ENCODE results near the gene ADAMTSL3. TPM values are rescaled to one million over a fixed set of nuclear protein-coding genes. Genes with fewer than 3 reads are reported as not detected.

ADAMTSL3 gene
- total and polyA plus RNA-seq, 2 of the 8 experiments (the other 6 are each of a cell fraction or from before 2014, with no cell fraction given), result 0.35 to 1.4 TPM

GRCh38 chr15:83809345-83809744 is 155.4 kb downstream of the ADAMTSL3 start:
- Histone ChIP-seq H2AK5ac (ENCODE audit: low read depth, low read length) (no peak overlapping the region), H3K14ac (ENCODE audit: insufficient read length) (no peak overlapping the region), H2BK120ac (replicated peaks; ENCODE audit: low read depth, low read length) (no peak overlapping the region), H3K36me3 (ENCODE audit: control insufficient read depth in 2 of 4, insufficient read depth in 4 of 4, low read length in 3 of 4) (no peaks in the 10 kb centered on the region), H4K8ac (ENCODE audit: extremely low read depth, insufficient read depth, low read length) (no peak overlapping the region), H3K27ac (ENCODE audit: low read depth, low read length) (no peak overlapping the region), H3K4me2 (ENCODE audit: insufficient read depth in 1 of 2, low read depth in 2 of 2, low read length in 2 of 2) (no peak overlapping the region), H3K9me3 (ENCODE audit: insufficient read depth in 2 of 2, low read depth in 1 of 2, low read length in 1 of 2) (no peaks in the 10 kb centered on the region), H3K4me3 (ENCODE audit: extremely low read depth in 1 of 4, insufficient read depth in 2 of 4, low read depth in 3 of 4, low read length in 4 of 4) (no peak overlapping the region), H2BK5ac (ENCODE audit: low read depth, low read length) (no peak overlapping the region), H2AFZ (ENCODE audit: low read length) (no peak overlapping the region), H2BK12ac (ENCODE audit: low read depth, low read length) (no peak overlapping the region), H3K79me2 (ENCODE audit: control insufficient read depth in 1 of 2, insufficient read depth in 2 of 2, low read length in 2 of 2) (no peaks in the 10 kb centered on the region), H4K91ac (replicated peaks; ENCODE audit: insufficient read length, low read length) (no peak overlapping the region), H3K56ac (replicated peaks; ENCODE audit: insufficient read length, low read depth, low read length) (no peak overlapping the region), H3K18ac (ENCODE audit: extremely low read depth, low read length) (no peak overlapping the region), H3K79me1 (ENCODE audit: low read depth, low read length) (no peaks in the 10 kb centered on the region), H4K20me1 (replicated peaks in 1 of 2; ENCODE audit: control insufficient read depth in 1 of 2, insufficient read depth in 2 of 2, low read length in 2 of 2) (no peaks in the 10 kb centered on the region), H3K23ac (ENCODE audit: insufficient read length) (no peak overlapping the region), H3K27me3 (replicated peaks in 1 of 4; ENCODE audit: control insufficient read depth in 3 of 4, extremely low read depth in 1 of 4, insufficient read depth in 3 of 4, low read length in 3 of 4) (no peaks in the 10 kb centered on the region), H3K4me1 (replicated peaks in 1 of 4; ENCODE audit: control insufficient read depth in 3 of 4, insufficient read depth in 4 of 4, low read length in 3 of 4) (no peaks in the 10 kb centered on the region), H3K4ac (replicated peaks; ENCODE audit: insufficient read length, low read depth, low read length) (no peak overlapping the region), H2BK20ac (ENCODE audit: low read length) (no peak overlapping the region), H4K5ac (ENCODE audit: insufficient read length, low read depth, low read length) (no peak overlapping the region), H3K9ac (replicated peaks in 1 of 4; ENCODE audit: extremely low read depth in 1 of 4, low read depth in 3 of 4, low read length in 3 of 4) (no peak overlapping the region), H2BK15ac (ENCODE audit: low read length) (no peak overlapping the region), H3K23me2 (ENCODE audit: low read depth, low read length) (no peaks in the 10 kb centered on the region)
- DNase-seq (ENCODE audit: low read depth in 1 of 2, low spot score in 2 of 2) (no peak), FAIRE-seq (no peak)
- WGBS, 2 experiments (ENCODE audit: extremely low coverage in 1 of 2, insufficient coverage in 1 of 2, insufficient read length in 1 of 2, insufficient replicate concordance in 2 of 2, low coverage in 1 of 2, low lambda C conversion rate in 2 of 2, missing lambda C conversion rate in 1 of 2), result 89% methylated on average over 2 of the region's 2 CpGs; no CpG with 5 or more reads in 1 of the 2 experiments
- ChIA-PET CTCF (ENCODE audit: partially characterized antibody) (interaction anchor here (1.3 kb wide), 1 partner anchor 561 kb away, joined by 3 read pairs; no protein-coding TSS in a partner anchor), POLR2A (ENCODE audit: partially characterized antibody) (no interaction called here)
- TF ChIP-seq POU5F1 (IDR thresholded peaks at IDR 0.05; ENCODE audit: low read depth, low read length), result no peak
- no peak for TF ChIP-seq CHD2 (IDR thresholded peaks at IDR 0.05; ENCODE audit: low read length)
- no peak for TF ChIP-seq ZNF274 (IDR thresholded peaks at IDR 0.05; ENCODE audit: borderline replicate concordance, extremely low read depth, low read length)
- no peak for TF ChIP-seq CBX5 (IDR thresholded peaks at IDR 0.05; ENCODE audit: low read depth, low read length)
- no peak for TF ChIP-seq EGR1 (IDR thresholded peaks at IDR 0.05; ENCODE audit: borderline replicate concordance, low read depth, low read length)
- TF ChIP-seq CBX8 (IDR thresholded peaks at IDR 0.05; ENCODE audit: borderline replicate concordance, low read depth, low read length), result no peak
- TF ChIP-seq FOSL1 (IDR thresholded peaks at IDR 0.05; ENCODE audit: insufficient read depth, low read depth, low read length), result no peak
- TF ChIP-seq SIN3A (conservative IDR thresholded peaks at IDR 0.05 in 1 of 2, IDR thresholded peaks at IDR 0.05 in 1 of 2; ENCODE audit: low read depth in 1 of 2, low read length in 2 of 2), result no peak
- no peak for TF ChIP-seq BCL11A (IDR thresholded peaks at IDR 0.05; ENCODE audit: low read depth in 2 of 2, low read length in 2 of 2)
- no peak for TF ChIP-seq JUND (IDR thresholded peaks at IDR 0.05; ENCODE audit: low read length)
- no peak for TF ChIP-seq CHD1 (IDR thresholded peaks at IDR 0.05; ENCODE audit: low read depth, low read length)
- TF ChIP-seq NRF1 (IDR thresholded peaks at IDR 0.05; ENCODE audit: low read depth, low read length), result no peak
- no peak for TF ChIP-seq EZH2 (IDR thresholded peaks at IDR 0.05; ENCODE audit: low read depth, low read length, severe bottlenecking)
- TF ChIP-seq EP300 (IDR thresholded peaks at IDR 0.05; ENCODE audit: borderline replicate concordance in 1 of 2, low read depth in 2 of 2, low read length in 2 of 2), result no peak
